Measurements from ENCODE around the gene LIPH.
"Not testable (repeated sequence)": the region's sequence is repeated elsewhere in the genome, so short reads cannot be mapped to it uniquely, and the experiment has no call there.

Gene LIPH

GRCh38 chr3:185558395-185558794, 6.0 kb upstream of the LIPH start:
- H2AFZ ChIP-seq (ENCODE audit: low read depth, low read length), result no peak overlapping the region
- no peak overlapping the region for H3K9ac ChIP-seq (ENCODE audit: low read depth, low read length)

GRCh38 chr3:185556640-185557039, 4.3 kb upstream of the LIPH start:
- H3K27ac ChIP-seq (ENCODE audit: low read length); H3K9me3 ChIP-seq (ENCODE audit: insufficient read depth, low read length, severe bottlenecking); H3K4me1 ChIP-seq (ENCODE audit: insufficient read depth, low read length); H3K4me2 ChIP-seq (ENCODE audit: insufficient read depth, low read length); DNase-seq; H3K27me3 ChIP-seq (ENCODE audit: insufficient read depth, low read length, poor library complexity); ATAC-seq (ENCODE audit: insufficient read depth, low read depth); H3K36me3 ChIP-seq (ENCODE audit: insufficient read depth, low read length); H2AFZ ChIP-seq (ENCODE audit: low read depth, low read length); H4K20me1 ChIP-seq (ENCODE audit: insufficient read depth, low read length); H3K79me2 ChIP-seq (ENCODE audit: insufficient read depth, low read length); H3K4me3 ChIP-seq (ENCODE audit: low read depth in 1 of 2, low read length in 2 of 2); H3K9ac ChIP-seq (ENCODE audit: low read depth, low read length): not testable (repeated sequence)

More at GRCh38 chr3:185558395-185558794, 6.0 kb upstream of the LIPH start:
- H3K27ac ChIP-seq (ENCODE audit: low read length), result no peak overlapping the region
- H3K4me1 ChIP-seq (ENCODE audit: insufficient read depth, low read length), result no peaks in the 10 kb centered on the region
- peaks cover 3% of the 10 kb centered on the region for H3K27me3 ChIP-seq (ENCODE audit: insufficient read depth, low read length, poor library complexity)
- H4K20me1 ChIP-seq (ENCODE audit: insufficient read depth, low read length), result no peaks in the 10 kb centered on the region
- no peaks in the 10 kb centered on the region for H3K9me3 ChIP-seq (ENCODE audit: insufficient read depth, low read length, severe bottlenecking)
- no peak for TF ChIP-seq EZH2 (IDR thresholded peaks at IDR 0.05; ENCODE audit: borderline replicate concordance, low read depth, low read length, severe bottlenecking)
- DNase-seq (no peak), ATAC-seq (ENCODE audit: insufficient read depth, low read depth) (no peak)
- H3K79me2 ChIP-seq (ENCODE audit: insufficient read depth, low read length), result no peaks in the 10 kb centered on the region
- H3K36me3 ChIP-seq (ENCODE audit: insufficient read depth, low read length), result no peaks in the 10 kb centered on the region
- peak overlapping the region; percentile 41; the same call in 1 of the 2 replicates for H3K4me2 ChIP-seq (ENCODE audit: insufficient read depth, low read length)
- no peak overlapping the region for H3K4me3 ChIP-seq (ENCODE audit: low read depth in 1 of 2, low read length in 2 of 2)

- H3K4me1 ChIP-seq (ENCODE audit: insufficient read depth, low read length), result no peaks in the 10 kb centered on the region
- ATAC-seq (ENCODE audit: insufficient read depth, low read depth), result no peak
Observed at GRCh38 chr3:185555860-185556347, 3.5 kb upstream of the LIPH start.

GRCh38 chr3:185555101-185555501, 2.7 kb upstream of the LIPH start:
- Histone ChIP-seq H3K36me3 (ENCODE audit: insufficient read depth, low read length) (no peaks in the 10 kb centered on the region), H3K9ac (ENCODE audit: low read depth, low read length) (no peak overlapping the region), H3K9me3 (ENCODE audit: insufficient read depth, low read length, severe bottlenecking) (no peaks in the 10 kb centered on the region), H3K27ac (ENCODE audit: low read length) (no peak overlapping the region), H2AFZ (ENCODE audit: low read depth, low read length) (no peak overlapping the region), H3K4me2 (ENCODE audit: insufficient read depth, low read length) (no peak overlapping the region), H3K79me2 (ENCODE audit: insufficient read depth, low read length) (no peaks in the 10 kb centered on the region), H3K4me3 (ENCODE audit: low read depth in 1 of 2, low read length in 2 of 2) (no peak overlapping the region), H3K27me3 (ENCODE audit: insufficient read depth, low read length, poor library complexity) (peaks cover 3% of the 10 kb centered on the region), H4K20me1 (ENCODE audit: insufficient read depth, low read length) (no peaks in the 10 kb centered on the region), H3K4me1 (ENCODE audit: insufficient read depth, low read length) (no peaks in the 10 kb centered on the region)
- no peak for ATAC-seq (ENCODE audit: insufficient read depth, low read depth)
- TF ChIP-seq EZH2 (IDR thresholded peaks at IDR 0.05; ENCODE audit: borderline replicate concordance, low read depth, low read length, severe bottlenecking) (no peak), CTCF (IDR thresholded peaks at IDR 0.05; ENCODE audit: borderline replicate concordance, extremely low read depth, low read length, poor library complexity, severe bottlenecking) (no peak)
- no peak for DNase-seq

More at GRCh38 chr3:185555860-185556347, 3.5 kb upstream of the LIPH start:
- no peak for DNase-seq
- Histone ChIP-seq H3K36me3 (ENCODE audit: insufficient read depth, low read length) (no peaks in the 10 kb centered on the region), H3K4me3 (ENCODE audit: low read depth in 1 of 2, low read length in 2 of 2) (no peak overlapping the region), H3K27ac (ENCODE audit: low read length) (no peak overlapping the region), H3K27me3 (ENCODE audit: insufficient read depth, low read length, poor library complexity) (peaks cover 3% of the 10 kb centered on the region), H3K9ac (ENCODE audit: low read depth, low read length) (no peak overlapping the region), H3K79me2 (ENCODE audit: insufficient read depth, low read length) (no peaks in the 10 kb centered on the region), H2AFZ (ENCODE audit: low read depth, low read length) (no peak overlapping the region), H4K20me1 (ENCODE audit: insufficient read depth, low read length) (no peaks in the 10 kb centered on the region), H3K9me3 (ENCODE audit: insufficient read depth, low read length, severe bottlenecking) (no peaks in the 10 kb centered on the region), H3K4me2 (ENCODE audit: insufficient read depth, low read length) (no peak overlapping the region)
- TF ChIP-seq EZH2 (IDR thresholded peaks at IDR 0.05; ENCODE audit: borderline replicate concordance, low read depth, low read length, severe bottlenecking), result no peak
- TF ChIP-seq CTCF (IDR thresholded peaks at IDR 0.05; ENCODE audit: borderline replicate concordance, extremely low read depth, low read length, poor library complexity, severe bottlenecking), result no peak
